Stimulated activated naive CD4-positive, alpha-beta T cell (primary cell): ENCODE results near the gene DSG2.
"Not testable (repeated sequence)": the region's sequence is repeated elsewhere in the genome, so short reads cannot be mapped to it uniquely, and the experiment has no call there.

ENCODE experiments used
- DNase-seq, 6 experiments: peaks; one replicate each; lab custom pipeline; 2025; lab: John Stamatoyannopoulos, UW

DSG2 gene

GRCh38 chr18:31500051-31500688, 2.2 kb downstream of the DSG2 start:
- DNase-seq, result no peak

GRCh38 chr18:31503011-31503410, 5.0 kb downstream of the DSG2 start:
- DNase-seq, result no peak

GRCh38 chr18:31504455-31505147, 6.6 kb downstream of the DSG2 start:
- DNase-seq, result no peak

GRCh38 chr18:31505156-31505555, 7.2 kb downstream of the DSG2 start:
- no peak for DNase-seq

- DNase-seq, result no peak
These were observed 8.2 kb downstream of the DSG2 start for GRCh38 chr18:31506024-31506742.

- not testable (repeated sequence) for DNase-seq
These were observed 9.1 kb downstream of the DSG2 start for GRCh38 chr18:31507124-31507523.

- no peak for DNase-seq
These were observed 10.8 kb downstream of the DSG2 start for GRCh38 chr18:31508781-31509180.

- DNase-seq, result no peak
These were observed 11.6 kb downstream of the DSG2 start for GRCh38 chr18:31509571-31509970.

- no peak for DNase-seq
These were observed 12.3 kb downstream of the DSG2 start for GRCh38 chr18:31510319-31510718.

- DNase-seq, result no peak
These were observed 13.1 kb downstream of the DSG2 start for GRCh38 chr18:31511098-31511497.

- DNase-seq, result no peak
These were observed 14.3 kb downstream of the DSG2 start for GRCh38 chr18:31512203-31512764.

GRCh38 chr18:31513189-31513935, 15.4 kb downstream of the DSG2 start:
- DNase-seq, result no peak

GRCh38 chr18:31516437-31516836, 18.5 kb downstream of the DSG2 start:
- no peak for DNase-seq

GRCh38 chr18:31526374-31526773, 28.4 kb downstream of the DSG2 start:
- no peak for DNase-seq

- no peak for DNase-seq
These were observed 35.3 kb downstream of the DSG2 start for GRCh38 chr18:31533236-31533635.

- DNase-seq, result no peak
These were observed 40.9 kb downstream of the DSG2 start for GRCh38 chr18:31538837-31539236.

GRCh38 chr18:31546476-31546875, 48.5 kb downstream of the DSG2 start:
- no peak for DNase-seq

GRCh38 chr18:31548853-31549252, 50.9 kb downstream of the DSG2 start:
- no peak for DNase-seq

- DNase-seq, result no peak
These were observed 51.4 kb downstream of the DSG2 start for GRCh38 chr18:31549416-31549815.

GRCh38 chr18:31551883-31552282, 53.9 kb downstream of the DSG2 start:
- DNase-seq, result no peak

GRCh38 chr18:31553800-31554199, 55.8 kb downstream of the DSG2 start:
- no peak for DNase-seq

GRCh38 chr18:31554776-31555175, 56.8 kb downstream of the DSG2 start:
- no peak for DNase-seq
